K562 (cell line): ENCODE results near the gene KRTAP1-5. TPM values are rescaled to one million over a fixed set of nuclear protein-coding genes. Genes with fewer than 3 reads are reported as not detected.

Experiments used
- ATAC-seq: fragments of 200-7000 bp; cut with Tn5 transposase; 3 replicates; pipeline ENCODE4 v1.9.1; 2020; ENCODE audit warnings: moderate library complexity
- BruUV-seq: library from RNA; stranded (reverse); fragments of 400-500 nt; replicated peaks from 2 replicates; lab custom pipeline; 2021; lab: Mats Ljungman, UMichigan
- CTCF ChIA-PET: fragments of 300-600 bp; formaldehyde crosslinking; extraction: SDS; loops from one replicate; lab custom pipeline; 2021; ENCODE audit warnings: low intra/inter-chr PET ratio; lab: Yijun Ruan, JAX
- POLR2A ChIA-PET: fragments of 300-600, 350-650 bp; sonication (Branson Sonifier 250); formaldehyde crosslinking; extraction: SDS; loops from one replicate; lab custom pipeline; 2021; ENCODE audit warnings: antibody characterized with exemption, inconsistent platforms; lab: Yijun Ruan, JAX
- DNase-seq, 4 experiments: peaks; one replicate each; pipeline versions ENCODE4 v3.0.0 to v3.0.0-alpha.2; 2011 to 2018; ENCODE audit warnings: low spot score in 3 of 4, mixed read lengths in 3 of 4; ENCODE audit errors: extremely low read depth in 1 of 4
- FAIRE-seq: peaks from 2 replicates; lab custom pipeline; 2011; peaks lifted over from hg19 to GRCh38; lab: Jason Lieb, UNC
- H2AFZ ChIP-seq: 2 replicates; pipeline ENCODE4 v1.6.0; 2011; ENCODE audit warnings: low read depth, low read length, control low read depth, inconsistent platforms
- H3K27ac ChIP-seq: fragments of 200-600 bp; 3 replicates; pipeline ENCODE4 v1.8.0; 2011; ENCODE audit warnings: low read depth, mild to moderate bottlenecking, control low read depth, inconsistent platforms, low read length, moderate library complexity, mixed read lengths; ENCODE audit errors: extremely low read depth
- H3K27me3 ChIP-seq, 2 experiments: fragments of 300-600 bp in 1 of 2; 2 replicates in 1 of 2; 3 replicates in 1 of 2; pipeline versions ENCODE4 v1.6.0 to v1.8.0; 2011; ENCODE audit warnings: inconsistent platforms in 2 of 2, low read length in 2 of 2, mild to moderate bottlenecking in 1 of 2, mixed read lengths in 1 of 2, moderate library complexity in 1 of 2; ENCODE audit not compliant: control insufficient read depth in 2 of 2, insufficient read depth in 2 of 2
- H3K36me3 ChIP-seq: fragments of 300-600 bp; 3 replicates; pipeline ENCODE4 v1.8.0; 2011; ENCODE audit warnings: mild to moderate bottlenecking, low read length, inconsistent platforms; ENCODE audit not compliant: control insufficient read depth, insufficient read depth
- H3K4me1 ChIP-seq, 2 experiments: fragments of 200-600 bp in 1 of 2; replicated peaks in 1 of 2; 2 replicates in 1 of 2; 3 replicates in 1 of 2; pipeline versions ENCODE4 v1.5.1 to v1.8.0; 2011; ENCODE audit warnings: inconsistent platforms in 2 of 2, low read length in 2 of 2, mild to moderate bottlenecking in 1 of 2, mixed read lengths in 1 of 2, moderate library complexity in 1 of 2; ENCODE audit not compliant: control insufficient read depth in 2 of 2, insufficient read depth in 2 of 2
- H3K4me2 ChIP-seq: 2 replicates; pipeline ENCODE4 v1.6.1; 2011; ENCODE audit warnings: low read length, control low read depth, inconsistent platforms, mixed read lengths; ENCODE audit not compliant: insufficient read depth
- H3K4me3 ChIP-seq: fragments of 200-600 bp; sonication (generic), shearing (Covaris generic); 2 replicates; pipeline ENCODE4 v1.5.1; 2016; ENCODE audit warnings: control low read depth, inconsistent platforms
- H3K79me2 ChIP-seq: fragments of 200-600 bp; 3 replicates; pipeline ENCODE4 v1.8.0; 2011; ENCODE audit warnings: low read length, inconsistent platforms; ENCODE audit not compliant: control insufficient read depth, insufficient read depth
- H3K9ac ChIP-seq, 2 experiments: 2 replicates each; pipeline versions ENCODE4 v1.6.0 to v1.6.1; 2011; ENCODE audit warnings: low read depth in 2 of 2, low read length in 2 of 2, control low read depth in 1 of 2, inconsistent platforms in 1 of 2, mild to moderate bottlenecking in 1 of 2, mixed read lengths in 1 of 2; ENCODE audit not compliant: insufficient read depth in 1 of 2
- H3K9me1 ChIP-seq: one replicate; pipeline ENCODE4 v1.6.0; 2011; ENCODE audit warnings: inconsistent platforms, mild to moderate bottlenecking, low read length, moderate library complexity; ENCODE audit not compliant: control insufficient read depth, insufficient read depth
- H3K9me3 ChIP-seq: replicated peaks from 2 replicates; pipeline ENCODE4 v1.5.1; 2011; ENCODE audit warnings: low read depth, low read length, inconsistent platforms; ENCODE audit not compliant: control insufficient read depth, insufficient read depth
- H4K20me1 ChIP-seq: replicated peaks from 2 replicates; pipeline ENCODE4 v1.6.1; 2011; ENCODE audit warnings: low read length, inconsistent platforms, mixed read lengths; ENCODE audit not compliant: control insufficient read depth, insufficient read depth
- ELF1 ChIP-seq: fragments of 200-800 bp; sonication (Bioruptor generic); IDR thresholded peaks from 2 replicates; pipeline ENCODE4 v1.6.1; 2016; ENCODE audit warnings: missing genetic modification characterization, missing compliant biosample characterization
- ERF ChIP-seq: fragments of 450-650 bp; formaldehyde crosslinking; IDR thresholded peaks from 2 replicates; pipeline ENCODE4 v1.4.0; 2020; ENCODE audit warnings: mild to moderate bottlenecking, mixed read lengths
- ETS2 ChIP-seq: IDR thresholded peaks from 2 replicates; pipeline ENCODE4 v1.6.1; 2016; ENCODE audit warnings: borderline replicate concordance, missing genetic modification characterization, mild to moderate bottlenecking, moderate library complexity, missing compliant biosample characterization; ENCODE audit not compliant: poor library complexity, severe bottlenecking
- TCF7L2 ChIP-seq: fragments of 150-350 bp; IDR thresholded peaks from 2 replicates; pipeline ENCODE4 v1.6.1; 2016; ENCODE audit warnings: low read depth, mild to moderate bottlenecking, low read length, moderate library complexity
- U2AF2 ChIP-seq: fragments of 200-400 bp; formaldehyde crosslinking; optimal IDR thresholded peaks from 2 replicates; pipeline ENCODE3; 2017; ENCODE audit warnings: low read depth, mild to moderate bottlenecking, low read length
- ZFP36 ChIP-seq: fragments of 150-350 bp; IDR thresholded peaks from 2 replicates; pipeline ENCODE4 v1.6.1; 2018; ENCODE audit warnings: low read length, low read depth; ENCODE audit not compliant: partially characterized antibody
- ZNF143 ChIP-seq: sonication (generic); formaldehyde crosslinking; IDR thresholded peaks from 2 replicates; pipeline ENCODE4 v1.9.0; 2022; ENCODE audit warnings: mild to moderate bottlenecking, missing genetic modification reagents
- ZNF57 ChIP-seq: fragments of 450-650 bp; formaldehyde crosslinking; IDR thresholded peaks from 2 replicates; pipeline ENCODE4 v1.4.0; 2020; ENCODE audit warnings: mild to moderate bottlenecking, moderate library complexity
- WGBS: fragments of 100-300 bp; shearing (Covaris generic); methylation state at CpG from one replicate; pipeline ENCODE4 v1.1.6; 2016; ENCODE audit warnings: low coverage, mixed read lengths; ENCODE audit not compliant: insufficient coverage; ENCODE audit errors: missing lambda C conversion rate; 5-methylcytosine and 5-hydroxymethylcytosine counted together
- in situ Hi-C: fragments of 300-500 bp; cut with MboI; formaldehyde crosslinking; loops from 4 replicates; pipeline ENCODE4 v1.15.0; 2018; ENCODE audit warnings: inconsistent platforms, mixed read lengths
- intact Hi-C: fragments of 100-400 bp; cut with micrococcal nuclease; formaldehyde crosslinking; loops from 2 replicates; pipeline ENCODE4 v1.14.2; 2022
- polyA plus RNA-seq, 8 experiments: library from polyadenylated mRNA; depleted of rRNA in 4 of 8; stranded (reverse) in 5 of 8; unstranded in 3 of 8; fragments of >200 nt; fragmentation: Nextera tagmentation in 2 of 8; fragmentation: Illumina TruSeq in 1 of 8; extraction: Ambion mirVana in 2 of 8; extraction: Trizol in 1 of 8; gene quantifications; 2 replicates each; pipeline versions ENCODE4 v1.2.1 to v1.2.3, GENCODE V29; 2011 to 2014; ENCODE audit warnings: inconsistent platforms in 1 of 8, missing spikeins in 1 of 8
- total RNA-seq, 7 experiments: library from RNA; depleted of rRNA in 6 of 7; stranded (reverse); fragments of >200 nt in 6 of 7; fragmentation: Illumina TruSeq in 2 of 7; extraction: Trizol in 2 of 7; gene quantifications; 2 replicates each; pipeline versions ENCODE4 v1.2.1 to v1.2.3, GENCODE V29; 2011 to 2021; ENCODE audit warnings: low replicate concordance in 1 of 7

KRTAP1-5 gene
- total and polyA plus RNA-seq, 9 of the 15 experiments (the other 6 are each of a cell fraction or from before 2014, with no cell fraction given): not detected

DNA sequence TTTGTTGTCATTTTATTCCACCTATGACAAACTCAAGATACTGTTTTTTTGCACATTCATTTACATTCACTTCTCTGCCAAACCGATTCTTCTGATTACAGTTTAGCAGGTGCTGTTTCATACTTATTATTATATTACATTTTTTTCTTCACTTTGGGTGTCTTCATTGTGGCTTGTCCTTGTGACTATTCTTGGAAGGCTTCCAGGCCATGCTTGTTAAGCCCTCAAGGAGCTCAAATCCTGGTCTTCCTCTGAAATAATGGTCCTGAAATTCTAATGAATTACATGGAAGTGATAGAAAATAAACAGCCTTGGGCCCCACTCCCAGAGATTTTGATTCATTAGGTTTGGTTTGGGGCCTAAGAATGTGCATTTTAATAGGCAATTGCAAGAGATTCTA is 37.3 kb upstream of the KRTAP1-5 start (continued):
- TF ChIP-seq ZNF143 (CRISPR knock-in tag): no peak

DNA sequence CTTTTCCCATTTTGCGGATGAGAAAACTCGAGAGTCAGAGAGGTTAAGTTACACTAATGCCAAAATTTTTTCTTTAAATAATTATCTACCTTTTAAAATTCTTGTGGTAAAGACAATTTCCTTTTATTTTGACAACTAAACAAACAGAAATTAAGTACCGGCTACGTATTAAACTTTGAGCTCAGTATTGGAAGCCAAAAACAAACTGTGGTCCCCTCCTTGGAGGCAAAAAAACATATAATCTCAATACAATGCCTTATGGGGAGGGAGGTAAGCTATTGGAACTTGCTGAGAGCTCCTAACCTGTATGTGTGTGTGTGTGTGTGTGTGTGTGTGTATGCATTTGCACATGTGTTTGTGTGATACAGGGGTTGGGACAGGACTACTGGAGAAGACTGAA is 36.4 kb upstream of the KRTAP1-5 start:
- Histone ChIP-seq H3K4me2 (no peak overlapping the region), H2AFZ (no peak overlapping the region), H4K20me1 (no peaks in the 10 kb centered on the region; the same call in 1 of the 2 replicates), H3K79me2 (no peaks in the 10 kb centered on the region), H3K9ac (no peak overlapping the region), H3K27me3 (peaks cover 0 to 4% of the 10 kb centered on the region in 2 experiments; a peak in 2 of 5 replicates), H3K9me1 (no peaks in the 10 kb centered on the region), H3K9me3 (no peaks in the 10 kb centered on the region), H3K27ac (no peak overlapping the region), H3K4me3 (no peak overlapping the region), H3K4me1 (peaks cover 0 to 5% of the 10 kb centered on the region in 2 experiments; a peak in 2 of 5 replicates), H3K36me3 (no peaks in the 10 kb centered on the region)
- no peak for FAIRE-seq
- no peak for ATAC-seq
- CTCF ChIA-PET: no interaction called here
- intact Hi-C loops: no loop called here
- WGBS: 0% methylated on average over 4 of the region's 4 CpGs
- POLR2A ChIA-PET: no interaction called here
- in situ Hi-C loops: no loop called here
- no peak for DNase-seq
- BruUV-seq: no TSS peak
- no peak for TF ChIP-seq ZNF57 (CRISPR knock-in tag)
- no peak for TF ChIP-seq ETS2
- no peak for TF ChIP-seq TCF7L2
- TF ChIP-seq ZFP36: no peak
- no peak for TF ChIP-seq ELF1 (tag)
- no peak for TF ChIP-seq ERF (CRISPR knock-in tag)
- no peak for TF ChIP-seq U2AF2
